ENCODE data around the gene SPTLC3.

GRCh38 chr20:13081877-13082276 lies 73.1 kb downstream of the SPTLC3 start:
- TF ChIP-seq JUND (IDR thresholded peaks at IDR 0.05) (no peak), TEAD4 (IDR thresholded peaks at IDR 0.05; ENCODE audit: borderline replicate concordance, insufficient read depth) (no peak), GATA2 (CRISPR knock-in tag; IDR thresholded peaks at IDR 0.05) (no peak)

Measured in SK-N-SH (cell line).